ENCODE data around the gene ERCC6.

- TF ChIP-seq CTCF (IDR thresholded peaks at IDR 0.05) (no peak), POLR2A (IDR thresholded peaks at IDR 0.05) (no peak)
Observed at GRCh38 chr10:49500412-49500811, 38.5 kb downstream of the ERCC6 start.

All from testis (tissue), 2 donors.